GM19035 (cell line): ENCODE measurements around the gene NPAS3.

Experiments
- ATAC-seq: cut with Tn5 transposase; IDR thresholded peaks from one replicate; pipeline ENCODE4 v1.9.1; 2021; ENCODE audit not compliant: unreplicated experiment

Gene NPAS3

DNA sequence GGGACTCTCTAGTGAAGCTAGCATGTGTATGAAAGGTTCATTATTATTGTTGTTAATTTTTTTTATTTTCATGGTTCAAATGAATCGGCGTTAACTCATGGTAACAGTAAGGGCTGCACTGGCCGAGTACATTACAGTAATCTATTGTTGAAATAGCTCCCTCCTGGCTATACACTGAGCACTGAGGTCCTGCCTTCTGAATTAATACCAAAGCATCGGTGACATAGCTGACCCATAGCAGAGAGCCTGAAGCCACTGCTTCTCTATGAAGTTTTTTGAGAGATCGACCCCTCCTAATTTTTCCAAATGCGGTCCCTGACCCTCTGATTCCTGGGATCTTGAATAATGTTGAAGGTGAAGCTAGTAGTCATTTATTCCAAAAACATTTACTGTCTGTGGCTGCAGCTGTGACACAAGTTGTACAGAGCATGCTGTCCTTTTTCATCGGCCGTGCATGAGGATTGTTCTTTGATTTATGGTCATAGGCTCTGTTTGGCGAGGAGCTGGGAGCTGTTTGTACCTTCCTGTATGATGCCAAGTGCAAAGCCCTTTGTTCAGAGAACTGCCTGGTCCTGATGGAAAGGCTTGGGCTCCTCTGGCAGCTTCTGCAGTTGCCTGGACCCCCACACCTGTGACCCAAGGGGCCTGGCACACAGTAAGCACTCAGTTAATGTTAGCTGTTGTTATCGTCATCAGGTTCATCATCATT, 525.7 kb downstream of the NPAS3 start:
- no peak for ATAC-seq

- ATAC-seq: no peak
These were observed 527.4 kb downstream of the NPAS3 start for GRCh38 chr14:33465846-33466700.

GRCh38 chr14:33467971-33468370, 529.3 kb downstream of the NPAS3 start:
- ATAC-seq: no peak

DNA sequence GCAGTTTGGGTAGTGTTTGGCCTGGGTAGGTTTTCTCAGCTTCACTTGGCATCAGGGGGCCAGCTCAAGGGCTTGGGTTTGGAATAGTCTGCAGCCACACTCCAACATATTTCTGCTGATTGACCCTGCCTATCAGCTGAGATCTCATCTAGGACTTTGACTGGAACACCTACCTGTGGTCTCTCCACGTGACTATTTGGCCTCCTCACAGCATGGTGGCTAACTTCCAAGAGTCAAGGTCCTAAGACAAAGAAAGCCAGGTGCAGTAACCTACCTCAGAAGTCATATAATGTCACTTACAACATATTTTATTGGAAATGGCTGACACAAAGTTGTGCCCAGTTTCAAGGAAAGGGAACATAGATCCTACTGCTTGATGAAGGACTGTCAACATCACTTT, 531.2 kb downstream of the NPAS3 start:
- no peak for ATAC-seq

DNA sequence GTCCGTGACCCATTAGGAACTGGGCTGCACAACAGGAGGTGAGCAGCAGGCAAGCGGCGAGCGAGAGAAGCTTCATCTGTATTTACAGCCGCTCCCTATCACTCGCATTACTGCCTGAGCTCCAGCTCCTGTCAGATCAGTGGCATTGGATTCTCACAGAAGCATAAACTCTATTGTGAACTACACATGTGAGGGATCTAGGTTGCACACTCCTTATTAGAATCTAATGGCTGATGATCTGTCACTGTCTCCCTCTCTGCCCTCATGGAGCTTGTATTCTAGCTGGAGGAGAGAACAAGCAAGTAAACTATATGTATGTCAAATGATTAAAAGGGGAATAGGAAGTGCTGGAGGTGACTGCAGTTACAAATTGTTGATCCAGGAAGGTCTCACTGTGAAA, 533.1 kb downstream of the NPAS3 start:
- no peak for ATAC-seq

DNA sequence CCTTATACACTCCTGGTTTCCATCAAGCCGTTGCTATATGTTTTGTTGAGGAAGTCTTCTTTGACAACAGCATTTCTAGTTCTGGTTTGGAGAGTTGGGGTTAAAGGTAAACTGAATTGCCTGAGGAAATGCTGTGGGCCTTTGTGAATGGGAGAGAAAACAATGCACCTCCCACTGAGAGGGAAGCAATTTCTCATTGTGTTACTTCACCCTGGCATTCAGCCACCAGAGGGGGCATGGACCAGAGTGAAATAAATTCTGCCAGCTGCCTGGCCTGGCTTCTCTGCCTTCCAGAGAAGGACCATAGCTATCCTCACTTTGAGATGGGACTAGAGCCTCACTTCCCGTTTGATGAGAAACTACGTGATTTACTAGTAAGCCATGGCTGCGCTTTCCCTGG, 536.9 kb downstream of the NPAS3 start:
- ATAC-seq: no peak

GRCh38 chr14:33477797-33478196, 539.1 kb downstream of the NPAS3 start:
- ATAC-seq: no peak

DNA sequence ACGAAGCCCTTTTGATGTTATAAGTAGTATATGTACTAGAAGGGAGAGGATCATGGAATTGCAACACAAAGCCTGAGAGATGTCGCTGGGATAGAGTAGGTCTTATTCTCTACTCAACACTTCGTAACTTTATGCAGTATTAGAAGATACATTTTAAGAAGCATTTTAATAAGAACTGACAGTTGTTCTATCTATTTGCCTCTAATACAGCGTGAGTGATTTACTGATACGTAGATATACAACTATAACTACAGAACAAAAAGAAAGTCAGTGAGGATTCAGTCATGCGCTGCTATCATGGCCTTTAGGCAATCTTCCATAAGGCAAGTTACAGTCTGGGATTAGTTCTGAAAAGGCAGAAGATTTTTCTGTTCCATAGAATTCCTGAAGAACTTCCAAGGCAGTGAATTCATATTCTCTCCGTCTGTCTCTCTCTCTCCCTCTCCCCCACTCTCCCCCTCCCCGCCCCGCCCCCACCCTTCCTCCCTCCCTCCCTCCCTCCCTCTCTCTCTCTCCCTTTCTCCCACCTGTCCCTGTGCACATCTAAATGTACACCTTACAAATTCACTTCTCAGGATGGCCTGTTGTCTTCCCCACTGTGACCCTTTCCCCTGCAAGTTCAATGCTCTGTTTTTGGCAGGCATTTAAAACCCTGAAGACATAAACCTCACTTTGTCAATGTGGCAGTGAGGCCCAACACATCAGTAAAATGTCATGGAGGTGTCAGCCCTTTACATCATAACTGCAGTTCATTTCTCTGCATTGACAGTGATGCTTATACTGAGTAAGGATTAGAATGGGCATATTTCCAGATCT, 541.6 kb downstream of the NPAS3 start:
- no peak for ATAC-seq

- no peak for ATAC-seq
These were observed 542.2 kb downstream of the NPAS3 start for GRCh38 chr14:33480887-33481184.

DNA sequence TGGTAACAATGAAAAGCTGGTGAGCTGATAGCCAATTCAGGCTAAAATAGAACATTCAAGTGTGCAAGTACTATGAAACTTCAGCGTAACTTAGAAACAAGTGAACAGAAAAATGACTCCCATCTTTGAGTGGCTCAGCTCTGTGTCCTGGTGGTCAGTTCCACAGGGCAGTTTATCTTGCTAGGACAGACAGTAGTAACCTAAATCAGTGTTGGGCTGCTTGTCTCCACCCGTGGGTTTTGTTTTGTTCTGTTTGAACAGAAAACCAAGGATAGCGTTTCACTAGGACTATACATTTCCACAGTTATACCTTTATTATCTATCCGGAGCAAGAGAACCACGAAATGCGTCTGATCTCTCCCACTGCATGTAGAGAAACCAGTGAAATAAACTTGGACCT, 544.4 kb downstream of the NPAS3 start:
- ATAC-seq: no peak

DNA sequence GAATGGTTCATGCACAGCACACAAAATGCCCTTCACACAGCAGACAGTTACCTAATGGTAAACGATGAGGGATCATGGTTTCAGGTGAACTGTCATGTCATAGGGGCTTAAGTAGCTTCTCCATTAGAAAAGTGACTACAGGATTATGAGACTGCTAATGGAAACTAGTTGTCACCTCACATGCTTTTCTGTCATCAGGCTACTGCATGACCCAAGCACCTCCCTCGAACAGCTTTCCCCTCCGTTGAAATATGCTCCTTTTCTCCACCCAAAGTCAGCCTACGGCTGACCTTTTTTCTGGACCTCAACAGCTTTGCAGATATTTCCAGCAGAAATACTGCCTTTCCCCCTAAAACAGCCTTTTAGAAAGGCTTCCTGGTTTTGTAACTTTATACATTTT, 544.9 kb downstream of the NPAS3 start:
- no peak for ATAC-seq

GRCh38 chr14:33484264-33484663, 545.6 kb downstream of the NPAS3 start:
- ATAC-seq: no peak

- ATAC-seq: no peak
These were observed 547.7 kb downstream of the NPAS3 start for GRCh38 chr14:33486332-33486890.

- no peak for ATAC-seq
These were observed 549.9 kb downstream of the NPAS3 start for GRCh38 chr14:33488582-33488981.

GRCh38 chr14:33490555-33490954, 551.9 kb downstream of the NPAS3 start:
- ATAC-seq: no peak

DNA sequence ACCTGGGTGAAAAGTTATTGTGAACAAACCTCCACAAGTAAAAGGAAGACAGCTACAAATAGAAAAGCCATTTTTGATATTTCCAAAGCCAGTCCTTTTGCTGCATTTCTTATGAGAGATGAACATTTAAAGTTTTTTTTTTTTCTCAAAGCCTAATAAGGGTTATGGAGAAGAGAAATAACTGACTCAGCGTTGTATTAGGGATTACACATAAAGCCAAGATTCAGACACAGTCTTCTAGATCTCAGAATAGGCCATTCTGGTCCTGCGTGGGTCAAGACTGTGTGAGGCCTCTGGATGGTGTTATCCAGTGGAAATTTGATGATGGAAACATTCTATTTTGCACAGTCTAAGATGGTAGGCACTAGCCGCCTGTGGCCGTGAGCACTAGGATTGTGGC, 552.4 kb downstream of the NPAS3 start:
- no peak for ATAC-seq

- ATAC-seq: no peak
These were observed 553.8 kb downstream of the NPAS3 start for GRCh38 chr14:33492491-33492890.

- ATAC-seq: no peak
These were observed 554.6 kb downstream of the NPAS3 start for GRCh38 chr14:33493266-33493665.

- no peak for ATAC-seq
These were observed 555.3 kb downstream of the NPAS3 start for GRCh38 chr14:33493990-33494389.

GRCh38 chr14:33499687-33500086, 561.0 kb downstream of the NPAS3 start:
- no peak for ATAC-seq
